ENCODE measurements around the gene MSI2.

Gene MSI2

DNA sequence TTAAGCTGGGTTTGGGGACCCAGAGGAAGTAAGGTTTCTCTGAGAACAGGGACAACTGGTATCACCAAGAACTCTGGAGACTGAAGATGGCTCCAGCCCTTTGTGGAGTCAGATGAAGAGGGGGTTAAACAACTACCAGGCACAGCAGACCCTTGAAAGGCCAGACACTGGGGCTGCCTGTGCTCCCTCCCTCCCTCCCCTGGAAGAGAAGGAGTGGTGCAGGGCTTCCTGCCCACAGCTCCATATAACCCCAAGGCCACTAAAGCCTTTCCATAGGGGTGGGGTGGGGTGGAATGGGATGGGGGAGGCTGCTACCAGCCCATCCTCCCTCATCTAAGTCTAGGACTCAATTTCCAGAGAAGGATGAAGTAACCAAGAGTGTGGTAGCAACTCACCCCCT, 422.1 kb downstream of the MSI2 start:
- no peak for DNase-seq

- no peak for DNase-seq
Measured at GRCh38 chr17:57679356-57679755, 423.0 kb downstream of the MSI2 start.

DNA sequence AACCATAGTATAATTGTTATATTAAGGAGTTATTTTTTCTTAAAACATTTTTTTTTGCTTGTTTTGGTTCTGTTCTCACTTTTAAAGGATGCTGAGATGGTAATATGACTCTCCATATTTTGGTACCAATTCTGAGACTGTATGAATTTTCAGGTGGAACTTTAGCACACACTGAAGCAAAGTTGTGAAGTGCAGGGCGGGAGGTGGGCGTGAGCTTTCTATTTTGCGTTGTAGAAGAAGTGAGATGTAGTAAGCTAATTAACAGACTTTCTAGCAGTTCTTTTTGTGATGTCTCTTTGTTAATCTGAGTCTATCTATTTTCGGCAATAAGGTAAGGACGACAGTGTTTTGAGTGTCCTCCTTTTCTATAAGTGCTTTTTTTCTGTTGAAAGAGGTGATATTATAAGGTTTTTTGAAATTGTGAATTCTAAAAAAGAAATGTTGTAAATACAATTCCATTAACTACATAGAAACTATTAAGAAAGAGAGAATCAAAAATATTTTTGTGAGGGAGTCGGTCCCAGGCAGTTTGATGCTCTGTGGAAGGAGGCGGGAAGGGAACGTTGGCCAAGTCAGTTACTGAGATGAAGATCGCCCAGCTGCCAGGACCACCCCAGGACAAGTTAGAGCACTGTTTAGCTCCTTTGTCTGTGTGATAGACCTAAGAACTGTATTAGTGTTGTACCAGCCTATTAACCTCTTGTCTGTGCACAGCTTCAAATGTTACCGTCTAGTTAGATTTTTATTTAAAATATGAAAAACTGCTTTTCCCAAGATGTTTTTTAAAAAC, 423.8 kb downstream of the MSI2 start:
- DNase-seq, result no peak

GRCh38 chr17:57682701-57683100, 426.4 kb downstream of the MSI2 start:
- no peak for DNase-seq

DNA sequence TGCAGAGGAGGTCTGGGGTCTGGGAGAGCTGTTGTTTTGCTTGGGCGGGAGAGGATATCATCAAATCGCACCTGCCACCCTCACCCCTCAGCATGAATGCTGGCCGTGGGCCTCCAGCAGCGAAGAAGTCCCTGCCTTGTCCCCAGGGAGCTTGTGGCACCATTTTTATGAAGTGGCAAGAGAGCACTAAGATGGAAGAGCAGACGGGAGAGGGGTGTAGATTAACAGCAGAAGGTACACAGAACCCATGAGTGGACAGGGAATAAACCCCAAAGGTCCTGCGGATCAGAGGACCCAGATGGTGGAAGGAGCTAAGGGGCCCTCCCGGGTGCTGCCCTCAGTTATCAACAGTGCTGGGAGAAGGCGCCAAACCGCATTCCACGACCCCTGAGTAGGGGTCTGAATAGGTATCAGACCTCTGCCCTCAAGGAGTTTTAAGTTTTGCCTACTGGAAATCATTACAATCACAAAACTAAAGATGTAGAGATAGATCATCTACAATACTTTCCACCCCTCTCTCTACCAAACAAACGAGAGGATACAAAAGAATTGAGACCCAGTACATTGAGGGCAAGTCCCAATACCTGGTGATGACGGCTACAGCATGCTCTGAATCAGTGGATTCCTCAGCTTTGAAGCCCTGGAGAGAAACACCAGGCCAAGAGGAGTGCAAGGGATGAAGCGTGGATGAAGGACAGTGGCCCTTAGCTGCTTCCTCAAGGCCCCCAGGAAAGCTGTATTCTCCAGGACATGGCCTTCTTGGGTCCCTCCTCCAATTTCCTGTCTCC, 428.6 kb downstream of the MSI2 start:
- no peak for DNase-seq

DNA sequence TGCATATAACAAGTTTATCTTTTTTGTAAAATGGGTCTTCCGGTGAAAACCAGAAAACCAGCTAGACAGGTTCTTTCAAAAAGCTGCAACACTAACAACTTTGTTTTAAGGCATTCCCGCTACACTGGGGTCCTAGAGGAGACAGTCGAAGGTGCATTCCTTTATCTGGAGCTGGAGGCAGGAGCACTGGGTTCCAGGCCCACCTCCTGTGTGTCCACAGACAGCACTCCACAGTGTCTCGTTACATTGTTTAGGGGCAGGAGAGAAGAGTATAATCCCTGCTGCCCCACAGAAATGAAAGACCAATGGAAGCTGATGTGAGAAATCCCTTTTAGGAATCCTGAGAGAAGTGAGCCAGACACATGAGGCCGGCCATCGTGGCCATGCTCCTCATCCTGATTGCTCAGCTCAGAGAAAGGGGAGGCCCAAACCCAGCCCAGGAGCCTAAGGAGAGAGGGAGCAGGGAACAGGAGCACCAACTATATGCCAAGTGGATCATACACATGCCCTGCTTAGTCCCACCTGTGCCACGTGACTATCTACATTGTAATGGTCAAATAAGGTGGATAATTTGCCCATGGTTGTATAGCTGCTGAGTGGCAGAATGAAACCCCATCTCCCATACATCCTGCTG, 429.3 kb downstream of the MSI2 start:
- no peak for DNase-seq

DNA sequence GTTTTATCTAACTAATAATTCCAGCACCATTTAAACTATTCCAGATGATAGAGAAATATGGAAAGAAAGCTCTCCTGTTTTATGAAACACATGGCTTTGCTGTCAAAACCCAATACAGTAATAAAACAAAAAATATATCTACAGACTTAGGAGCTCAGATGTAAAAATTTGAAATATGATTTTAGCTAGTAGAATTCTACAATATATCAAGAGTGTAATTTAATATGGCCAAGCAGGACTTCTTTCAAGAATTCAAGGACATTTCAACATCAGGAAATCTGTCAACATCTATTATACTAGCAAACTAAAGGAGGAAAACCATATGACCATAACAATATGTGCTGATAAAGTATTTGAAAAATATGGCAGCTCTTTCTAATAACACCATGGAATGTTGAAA, 431.3 kb downstream of the MSI2 start:
- no peak for DNase-seq

DNA sequence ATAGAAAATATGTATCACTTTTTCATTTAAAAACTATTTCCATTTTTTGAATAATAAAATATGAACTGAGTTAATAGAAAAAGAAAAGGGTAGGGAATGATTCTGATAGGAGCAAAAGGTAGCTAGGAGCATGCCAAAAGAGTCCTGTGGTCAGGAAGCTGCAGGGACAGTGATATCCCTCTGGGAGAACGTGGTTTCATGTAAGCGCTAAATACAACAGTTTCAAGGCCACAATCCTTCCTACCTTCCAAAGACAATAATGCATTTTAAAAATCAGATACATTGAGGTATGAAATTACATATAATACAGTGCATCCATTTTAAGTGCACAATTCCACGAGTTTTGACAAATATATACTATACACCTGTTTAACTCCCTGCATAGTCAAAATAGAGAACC, 432.9 kb downstream of the MSI2 start:
- no peak for DNase-seq

GRCh38 chr17:57691939-57692338, 435.6 kb downstream of the MSI2 start:
- no peak for DNase-seq

DNA sequence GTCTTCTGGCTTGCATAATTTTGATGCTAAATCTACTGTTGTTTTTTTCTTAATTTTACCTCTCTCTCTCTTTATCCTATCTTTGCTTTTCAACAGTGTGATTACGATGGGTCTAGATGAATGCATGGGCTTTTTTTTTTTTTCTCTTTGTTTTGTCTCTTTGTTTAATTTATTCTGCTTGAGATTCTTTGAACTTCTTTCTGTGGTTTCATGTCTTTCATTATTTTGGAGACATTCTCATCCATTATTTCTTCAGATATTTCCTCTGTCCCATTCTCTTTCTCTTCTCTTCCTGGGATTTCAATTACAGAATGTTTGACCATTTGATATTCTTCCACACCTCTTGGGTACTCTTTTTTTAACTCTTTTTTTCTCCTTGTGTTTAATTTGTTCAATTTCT, 436.4 kb downstream of the MSI2 start:
- DNase-seq, result no peak

DNA sequence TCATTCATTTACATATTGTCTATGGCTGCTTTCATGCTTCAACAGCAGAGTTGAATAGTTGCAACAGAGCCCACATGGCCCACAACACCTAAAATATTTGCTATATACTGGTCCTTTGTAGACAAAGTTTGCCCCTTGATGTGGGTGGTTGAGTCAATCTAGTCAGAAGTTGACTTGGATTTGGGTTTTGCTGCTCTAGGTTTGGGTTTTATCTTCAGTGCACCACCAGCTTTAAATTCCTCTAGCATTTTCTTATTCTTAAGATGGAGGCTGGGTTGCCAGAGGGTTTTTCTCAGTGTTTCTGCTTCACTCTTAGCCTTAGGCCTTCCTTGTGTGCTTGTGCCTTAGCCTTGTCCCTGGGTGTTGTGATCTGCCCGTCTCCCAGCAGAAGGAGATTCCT, 437.7 kb downstream of the MSI2 start:
- no peak for DNase-seq

DNA sequence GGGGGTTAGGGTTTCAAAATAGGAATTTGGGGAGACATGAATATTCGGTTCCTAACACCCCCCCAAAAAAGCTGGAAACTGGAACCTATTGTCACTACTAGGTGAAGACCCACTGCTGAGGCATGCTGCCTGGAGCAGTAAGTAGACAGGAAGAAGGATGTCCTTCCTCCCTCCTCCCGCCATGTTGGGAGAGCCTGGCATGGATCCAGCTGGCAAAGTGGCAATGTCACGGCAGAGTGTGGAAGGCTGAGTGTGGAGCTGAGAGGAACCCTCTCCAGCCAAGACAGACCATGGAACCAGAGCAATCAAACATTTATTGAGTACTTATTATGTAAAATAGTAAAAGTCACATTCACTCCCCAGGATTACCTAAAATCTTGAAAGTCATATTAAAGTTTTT, 439.7 kb downstream of the MSI2 start:
- no peak for DNase-seq

GRCh38 chr17:57697197-57697596, 440.9 kb downstream of the MSI2 start:
- no peak for DNase-seq

- no peak for DNase-seq
Measured at GRCh38 chr17:57697891-57698711, 441.8 kb downstream of the MSI2 start.

DNA sequence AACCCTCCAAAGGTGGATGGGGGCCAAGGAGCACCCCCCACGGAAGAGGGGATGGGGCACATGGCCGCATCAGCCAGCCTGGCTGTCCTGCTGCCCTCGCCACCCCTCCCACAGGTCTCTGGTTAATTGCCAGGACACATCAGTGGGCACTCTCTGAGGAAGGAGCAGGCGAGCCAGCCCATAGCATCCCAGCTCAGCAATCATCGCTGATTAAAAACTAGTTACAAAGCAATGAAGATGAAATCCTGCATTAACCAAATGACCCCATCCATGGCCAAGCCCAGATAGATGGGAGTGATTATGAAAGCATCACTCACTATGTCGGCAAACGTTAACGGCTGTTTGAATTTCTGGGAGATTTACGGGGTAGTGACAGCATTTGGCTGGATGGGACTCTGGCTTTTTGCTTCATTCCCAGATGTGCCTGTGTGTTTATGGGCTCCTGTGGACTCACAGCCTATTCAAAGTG, 443.5 kb downstream of the MSI2 start:
- no peak for DNase-seq

DNA sequence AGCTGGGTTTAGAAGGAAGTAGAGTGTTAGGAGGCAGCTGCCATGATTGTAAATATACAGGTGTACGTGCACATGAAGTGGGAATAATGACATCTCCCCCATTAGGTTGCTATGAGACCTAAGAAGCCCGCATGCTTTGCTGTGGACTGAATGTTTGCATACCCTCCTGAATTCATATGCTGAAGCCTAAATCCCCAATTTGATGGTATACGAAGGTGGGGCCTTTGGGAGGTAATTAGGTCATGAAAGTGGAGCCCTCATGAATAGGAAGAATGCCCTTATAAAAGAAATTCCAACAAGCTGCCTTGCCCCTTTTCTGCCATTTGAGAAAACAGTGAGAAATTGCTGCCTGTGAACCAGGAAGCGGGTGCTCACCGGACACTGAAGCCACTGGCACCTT, 444.8 kb downstream of the MSI2 start:
- DNase-seq, result no peak

- no peak for DNase-seq
Measured at GRCh38 chr17:57703273-57703672, 446.9 kb downstream of the MSI2 start.

GRCh38 chr17:57704448-57704847, 448.1 kb downstream of the MSI2 start:
- no peak for DNase-seq

- DNase-seq, result no peak
Measured at GRCh38 chr17:57705921-57706695, 449.8 kb downstream of the MSI2 start.

- DNase-seq, result no peak
Measured at GRCh38 chr17:57706761-57707160, 450.4 kb downstream of the MSI2 start.

GRCh38 chr17:57707892-57708291, 451.6 kb downstream of the MSI2 start:
- DNase-seq, result no peak

DNA sequence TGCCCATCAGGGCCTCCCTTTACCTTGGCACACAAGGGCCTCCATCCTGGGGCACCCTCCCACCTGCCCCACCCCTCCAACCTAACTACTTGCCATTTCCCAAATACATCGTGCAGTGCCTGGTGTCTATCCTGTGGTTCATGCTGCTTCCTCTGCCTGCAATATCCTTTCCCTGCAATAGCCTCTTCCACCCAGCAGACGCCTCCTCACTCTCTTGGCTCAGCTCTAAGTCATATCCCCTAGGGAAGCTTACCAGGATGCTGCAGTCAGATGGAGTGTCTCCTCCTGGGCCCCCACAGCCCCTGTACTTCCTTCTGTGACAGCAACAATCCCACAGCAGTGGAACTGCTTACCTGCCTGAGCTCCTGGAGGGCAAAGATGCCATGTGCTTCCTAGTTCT, 452.1 kb downstream of the MSI2 start:
- no peak for DNase-seq

Data from activated CD4-positive, alpha-beta T cell treated with anti-CD3 and anti-CD28 coated beads for 4 hours (primary cell).